Measurements from ENCODE around the gene WNT3A.

The WNT3A gene

DNA sequence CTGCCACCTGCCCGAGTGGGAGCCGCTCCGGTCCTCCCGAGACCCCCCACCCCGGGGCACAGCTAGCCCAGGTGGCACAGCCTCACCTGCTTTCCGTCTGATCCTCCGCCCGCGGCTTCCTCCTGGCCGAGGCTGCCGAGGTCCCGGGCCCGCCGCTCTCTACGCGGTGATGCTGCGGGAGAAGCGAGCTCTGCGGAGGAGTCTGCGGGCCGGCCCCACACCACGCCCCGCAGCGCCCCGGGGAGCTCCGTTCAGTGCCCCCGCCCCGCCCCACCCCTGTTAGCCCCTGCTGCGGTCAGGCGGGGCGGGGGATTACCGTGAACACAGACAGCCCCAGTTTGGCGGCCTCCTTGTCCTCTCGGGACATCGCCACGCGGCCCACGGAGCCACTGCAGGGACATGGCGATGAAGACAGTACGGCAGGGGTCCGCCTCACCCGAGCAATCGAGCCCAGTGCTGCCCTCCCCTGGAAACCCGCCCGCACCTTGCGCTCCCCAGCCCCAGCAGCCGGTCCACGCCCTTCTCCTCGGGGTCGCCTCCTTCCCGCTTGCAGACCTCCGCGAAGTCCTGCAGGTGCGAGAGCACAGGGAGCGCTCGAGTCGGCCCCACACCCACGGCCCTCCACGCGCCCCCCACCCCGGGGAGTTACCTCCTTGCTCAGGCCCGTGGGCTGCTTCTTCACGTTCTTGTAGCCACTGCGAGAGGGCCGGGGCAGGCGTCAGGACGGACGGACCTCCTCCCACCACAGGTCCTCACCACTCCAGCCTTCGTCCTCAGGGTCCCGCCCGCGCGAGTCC lies 95.4 kb downstream of the WNT3A start (continued):
- TF ChIP-seq, protein P1, sequence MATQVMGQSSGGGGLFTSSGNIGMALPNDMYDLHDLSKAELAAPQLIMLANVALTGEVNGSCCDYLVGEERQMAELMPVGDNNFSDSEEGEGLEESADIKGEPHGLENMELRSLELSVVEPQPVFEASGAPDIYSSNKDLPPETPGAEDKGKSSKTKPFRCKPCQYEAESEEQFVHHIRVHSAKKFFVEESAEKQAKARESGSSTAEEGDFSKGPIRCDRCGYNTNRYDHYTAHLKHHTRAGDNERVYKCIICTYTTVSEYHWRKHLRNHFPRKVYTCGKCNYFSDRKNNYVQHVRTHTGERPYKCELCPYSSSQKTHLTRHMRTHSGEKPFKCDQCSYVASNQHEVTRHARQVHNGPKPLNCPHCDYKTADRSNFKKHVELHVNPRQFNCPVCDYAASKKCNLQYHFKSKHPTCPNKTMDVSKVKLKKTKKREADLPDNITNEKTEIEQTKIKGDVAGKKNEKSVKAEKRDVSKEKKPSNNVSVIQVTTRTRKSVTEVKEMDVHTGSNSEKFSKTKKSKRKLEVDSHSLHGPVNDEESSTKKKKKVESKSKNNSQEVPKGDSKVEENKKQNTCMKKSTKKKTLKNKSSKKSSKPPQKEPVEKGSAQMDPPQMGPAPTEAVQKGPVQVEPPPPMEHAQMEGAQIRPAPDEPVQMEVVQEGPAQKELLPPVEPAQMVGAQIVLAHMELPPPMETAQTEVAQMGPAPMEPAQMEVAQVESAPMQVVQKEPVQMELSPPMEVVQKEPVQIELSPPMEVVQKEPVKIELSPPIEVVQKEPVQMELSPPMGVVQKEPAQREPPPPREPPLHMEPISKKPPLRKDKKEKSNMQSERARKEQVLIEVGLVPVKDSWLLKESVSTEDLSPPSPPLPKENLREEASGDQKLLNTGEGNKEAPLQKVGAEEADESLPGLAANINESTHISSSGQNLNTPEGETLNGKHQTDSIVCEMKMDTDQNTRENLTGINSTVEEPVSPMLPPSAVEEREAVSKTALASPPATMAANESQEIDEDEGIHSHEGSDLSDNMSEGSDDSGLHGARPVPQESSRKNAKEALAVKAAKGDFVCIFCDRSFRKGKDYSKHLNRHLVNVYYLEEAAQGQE (tag by site-specific recombination; IDR thresholded peaks at IDR 0.05) = 0 out of 2 replicates have a peak, but pooled peaks have one; percentile 27
- TF ChIP-seq, protein P2, sequence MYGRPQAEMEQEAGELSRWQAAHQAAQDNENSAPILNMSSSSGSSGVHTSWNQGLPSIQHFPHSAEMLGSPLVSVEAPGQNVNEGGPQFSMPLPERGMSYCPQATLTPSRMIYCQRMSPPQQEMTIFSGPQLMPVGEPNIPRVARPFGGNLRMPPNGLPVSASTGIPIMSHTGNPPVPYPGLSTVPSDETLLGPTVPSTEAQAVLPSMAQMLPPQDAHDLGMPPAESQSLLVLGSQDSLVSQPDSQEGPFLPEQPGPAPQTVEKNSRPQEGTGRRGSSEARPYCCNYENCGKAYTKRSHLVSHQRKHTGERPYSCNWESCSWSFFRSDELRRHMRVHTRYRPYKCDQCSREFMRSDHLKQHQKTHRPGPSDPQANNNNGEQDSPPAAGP (tag by site-specific recombination; IDR thresholded peaks at IDR 0.05) = peak; percentile 91
- no peak for TF ChIP-seq ZNF747 (tag by site-specific recombination; IDR thresholded peaks at IDR 0.05)
- peak; percentile 50; the same call in 1 of the 2 replicates for TF ChIP-seq ZBTB8A (tag by site-specific recombination; IDR thresholded peaks at IDR 0.05)
- no peak for TF ChIP-seq ZNF174 (tag by site-specific recombination; IDR thresholded peaks at IDR 0.05)
- no peak for TF ChIP-seq ZNF624 (tag by site-specific recombination; IDR thresholded peaks at IDR 0.05)
- TF ChIP-seq ZBTB1 (tag by site-specific recombination; IDR thresholded peaks at IDR 0.05) = 0 out of 2 replicates have a peak, but pooled peaks have one; percentile 12
- TF ChIP-seq ZNF670 (tag by site-specific recombination; IDR thresholded peaks at IDR 0.05; ENCODE audit: low read depth) = no peak
- TF ChIP-seq ZNF157 (tag by site-specific recombination; IDR thresholded peaks at IDR 0.05) = no peak
- TF ChIP-seq TRIM28 (IDR thresholded peaks at IDR 0.05; ENCODE audit: borderline replicate concordance, low read length) = no peak
- TF ChIP-seq ZIC2 (tag by site-specific recombination; IDR thresholded peaks at IDR 0.05) = peak; percentile 91
- TF ChIP-seq ZNF155 (tag by site-specific recombination; IDR thresholded peaks at IDR 0.05) = no peak
- TF ChIP-seq ZNF585B (tag by site-specific recombination; IDR thresholded peaks at IDR 0.05) = no peak
- no peak for TF ChIP-seq ZNF514 (tag by site-specific recombination; IDR thresholded peaks at IDR 0.05)
- TF ChIP-seq HOXC10 (CRISPR knock-in tag; IDR thresholded peaks at IDR 0.05) = no peak
- TF ChIP-seq OSR2 (tag by site-specific recombination; IDR thresholded peaks at IDR 0.05) = no peak
- TF ChIP-seq, protein P3, sequence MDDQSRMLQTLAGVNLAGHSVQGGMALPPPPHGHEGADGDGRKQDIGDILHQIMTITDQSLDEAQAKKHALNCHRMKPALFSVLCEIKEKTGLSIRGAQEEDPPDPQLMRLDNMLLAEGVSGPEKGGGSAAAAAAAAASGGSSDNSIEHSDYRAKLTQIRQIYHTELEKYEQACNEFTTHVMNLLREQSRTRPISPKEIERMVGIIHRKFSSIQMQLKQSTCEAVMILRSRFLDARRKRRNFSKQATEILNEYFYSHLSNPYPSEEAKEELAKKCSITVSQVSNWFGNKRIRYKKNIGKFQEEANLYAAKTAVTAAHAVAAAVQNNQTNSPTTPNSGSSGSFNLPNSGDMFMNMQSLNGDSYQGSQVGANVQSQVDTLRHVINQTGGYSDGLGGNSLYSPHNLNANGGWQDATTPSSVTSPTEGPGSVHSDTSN (CRISPR knock-in tag; IDR thresholded peaks at IDR 0.05) = no peak
- no peak for TF ChIP-seq SCRT1 (tag by site-specific recombination; IDR thresholded peaks at IDR 0.05; ENCODE audit: borderline replicate concordance)
- TF ChIP-seq, protein P4, sequence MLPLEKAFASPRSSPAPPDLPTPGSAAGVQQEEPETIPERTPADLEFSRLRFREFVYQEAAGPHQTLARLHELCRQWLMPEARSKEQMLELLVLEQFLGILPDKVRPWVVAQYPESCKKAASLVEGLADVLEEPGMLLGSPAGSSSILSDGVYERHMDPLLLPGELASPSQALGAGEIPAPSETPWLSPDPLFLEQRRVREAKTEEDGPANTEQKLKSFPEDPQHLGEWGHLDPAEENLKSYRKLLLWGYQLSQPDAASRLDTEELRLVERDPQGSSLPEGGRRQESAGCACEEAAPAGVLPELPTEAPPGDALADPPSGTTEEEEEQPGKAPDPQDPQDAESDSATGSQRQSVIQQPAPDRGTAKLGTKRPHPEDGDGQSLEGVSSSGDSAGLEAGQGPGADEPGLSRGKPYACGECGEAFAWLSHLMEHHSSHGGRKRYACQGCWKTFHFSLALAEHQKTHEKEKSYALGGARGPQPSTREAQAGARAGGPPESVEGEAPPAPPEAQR (tag by site-specific recombination; IDR thresholded peaks at IDR 0.05) = no peak
- no peak for TF ChIP-seq ZNF658 (tag by site-specific recombination; IDR thresholded peaks at IDR 0.05)
- TF ChIP-seq ZNF707 (tag by site-specific recombination; IDR thresholded peaks at IDR 0.05) = no peak
- no peak for TF ChIP-seq ZNF549 (tag by site-specific recombination; IDR thresholded peaks at IDR 0.05)
- TF ChIP-seq ZNF214 (tag by site-specific recombination; IDR thresholded peaks at IDR 0.05; ENCODE audit: borderline replicate concordance) = no peak
- TF ChIP-seq, protein P5, sequence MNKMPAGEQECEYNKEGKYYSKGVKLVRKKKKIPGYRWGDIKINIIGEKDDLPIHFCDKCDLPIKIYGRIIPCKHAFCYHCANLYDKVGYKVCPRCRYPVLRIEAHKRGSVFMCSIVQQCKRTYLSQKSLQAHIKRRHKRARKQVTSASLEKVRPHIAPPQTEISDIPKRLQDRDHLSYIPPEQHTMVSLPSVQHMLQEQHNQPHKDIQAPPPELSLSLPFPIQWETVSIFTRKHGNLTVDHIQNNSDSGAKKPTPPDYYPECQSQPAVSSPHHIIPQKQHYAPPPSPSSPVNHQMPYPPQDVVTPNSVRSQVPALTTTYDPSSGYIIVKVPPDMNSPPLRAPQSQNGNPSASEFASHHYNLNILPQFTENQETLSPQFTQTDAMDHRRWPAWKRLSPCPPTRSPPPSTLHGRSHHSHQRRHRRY (tag by site-specific recombination; IDR thresholded peaks at IDR 0.05) = no peak
- TF ChIP-seq, protein P6, sequence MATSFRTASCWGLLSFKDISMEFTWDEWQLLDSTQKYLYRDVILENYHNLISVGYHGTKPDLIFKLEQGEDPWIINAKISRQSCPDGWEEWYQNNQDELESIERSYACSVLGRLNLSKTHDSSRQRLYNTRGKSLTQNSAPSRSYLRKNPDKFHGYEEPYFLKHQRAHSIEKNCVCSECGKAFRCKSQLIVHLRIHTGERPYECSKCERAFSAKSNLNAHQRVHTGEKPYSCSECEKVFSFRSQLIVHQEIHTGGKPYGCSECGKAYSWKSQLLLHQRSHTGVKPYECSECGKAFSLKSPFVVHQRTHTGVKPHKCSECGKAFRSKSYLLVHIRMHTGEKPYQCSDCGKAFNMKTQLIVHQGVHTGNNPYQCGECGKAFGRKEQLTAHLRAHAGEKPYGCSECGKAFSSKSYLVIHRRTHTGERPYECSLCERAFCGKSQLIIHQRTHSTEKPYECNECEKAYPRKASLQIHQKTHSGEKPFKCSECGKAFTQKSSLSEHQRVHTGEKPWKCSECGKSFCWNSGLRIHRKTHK (tag by site-specific recombination; IDR thresholded peaks at IDR 0.05) = no peak
- TF ChIP-seq ZNF664 (tag by site-specific recombination; IDR thresholded peaks at IDR 0.05) = no peak
- no peak for TF ChIP-seq ZNF350 (tag by site-specific recombination; IDR thresholded peaks at IDR 0.05)
- TF ChIP-seq ZXDB (tag by site-specific recombination; IDR thresholded peaks at IDR 0.05) = peak; percentile 97
- no peak for TF ChIP-seq ZNF366 (tag by site-specific recombination; conservative IDR thresholded peaks at IDR 0.05)
- TF ChIP-seq ZNF112 (tag by site-specific recombination; IDR thresholded peaks at IDR 0.05) = no peak
- no peak for TF ChIP-seq ZNF768 (tag by site-specific recombination; IDR thresholded peaks at IDR 0.05)
- no peak for TF ChIP-seq ZNF121 (tag by site-specific recombination; IDR thresholded peaks at IDR 0.05)
